IPS DF 4.7 (cell line): Measurements from ENCODE around the gene TTC39B.

Experiments
- DNase-seq: peaks from one replicate; pipeline ENCODE4 v3.0.0-alpha.2; 2013; ENCODE audit warnings: low spot score; ENCODE audit errors: extremely low read depth

Gene TTC39B

GRCh38 chr9:15135164-15135792 is 171.7 kb downstream of the TTC39B start:
- DNase-seq: peak; percentile 83

- no peak for DNase-seq
Observed at GRCh38 chr9:15133488-15133887, 173.5 kb downstream of the TTC39B start.

- no peak for DNase-seq
Observed at GRCh38 chr9:15132091-15132490, 174.9 kb downstream of the TTC39B start.

- DNase-seq: no peak
Observed at GRCh38 chr9:15131094-15131493, 175.9 kb downstream of the TTC39B start.

- DNase-seq: no peak
Observed at GRCh38 chr9:15127831-15128230, 179.2 kb downstream of the TTC39B start.

- no peak for DNase-seq
Observed at GRCh38 chr9:15121630-15122029, 185.4 kb downstream of the TTC39B start.

- DNase-seq: no peak
Observed at GRCh38 chr9:15116130-15116580, 190.9 kb downstream of the TTC39B start.

- no peak for DNase-seq
Observed at GRCh38 chr9:15115702-15116101, 191.3 kb downstream of the TTC39B start.

GRCh38 chr9:15115041-15115440 is 192.0 kb downstream of the TTC39B start:
- DNase-seq: no peak
